HG03460 (cell line): Measurements from ENCODE around the gene RBM20.
"Not testable (repeated sequence)": the region's sequence is repeated elsewhere in the genome, so short reads cannot be mapped to it uniquely, and the experiment has no call there.

Source experiments
- ATAC-seq: cut with Tn5 transposase; IDR thresholded peaks from one replicate; pipeline ENCODE4 v1.9.1; 2021; ENCODE audit not compliant: unreplicated experiment

RBM20 gene

GRCh38 chr10:110647136-110647430 is 2.9 kb downstream of the RBM20 start:
- ATAC-seq = no peak

- no peak for ATAC-seq
These were observed 4.7 kb downstream of the RBM20 start for GRCh38 chr10:110648692-110649346.

GRCh38 chr10:110649347-110650264 is 5.5 kb downstream of the RBM20 start:
- no peak for ATAC-seq

GRCh38 chr10:110650265-110650668 is 6.1 kb downstream of the RBM20 start:
- ATAC-seq = no peak

GRCh38 chr10:110651044-110651958 is 7.2 kb downstream of the RBM20 start:
- ATAC-seq = peak; percentile 79

- no peak for ATAC-seq
These were observed 8.5 kb downstream of the RBM20 start for GRCh38 chr10:110652475-110653118.

GRCh38 chr10:110655320-110655719 is 11.2 kb downstream of the RBM20 start:
- no peak for ATAC-seq

- no peak for ATAC-seq
These were observed 12.5 kb downstream of the RBM20 start for GRCh38 chr10:110656612-110657011.

GRCh38 chr10:110657973-110658691 is 14.0 kb downstream of the RBM20 start:
- no peak for ATAC-seq

GRCh38 chr10:110659558-110659957 is 15.4 kb downstream of the RBM20 start:
- no peak for ATAC-seq

- ATAC-seq = not testable (repeated sequence)
These were observed 16.2 kb downstream of the RBM20 start for GRCh38 chr10:110660289-110660688.

- ATAC-seq = no peak
These were observed 17.2 kb downstream of the RBM20 start for GRCh38 chr10:110661292-110661691.

- no peak for ATAC-seq
These were observed 20.6 kb downstream of the RBM20 start for GRCh38 chr10:110664483-110665420.

- ATAC-seq = not testable (repeated sequence)
These were observed 22.1 kb downstream of the RBM20 start for GRCh38 chr10:110666259-110666658.

GRCh38 chr10:110666673-110667072 is 22.5 kb downstream of the RBM20 start:
- no peak for ATAC-seq

- ATAC-seq = no peak
These were observed 23.6 kb downstream of the RBM20 start for GRCh38 chr10:110667620-110668343.

- no peak for ATAC-seq
These were observed 24.3 kb downstream of the RBM20 start for GRCh38 chr10:110668443-110668842.

- ATAC-seq = no peak
These were observed 26.2 kb downstream of the RBM20 start for GRCh38 chr10:110670335-110670734.
